Measurements from ENCODE around the gene CEP41.
A peak's percentile ranks its signal among the peaks of the same experiment; 100 is the strongest.

The CEP41 gene

GRCh38 chr7:130369831-130370550, 70.8 kb downstream of the CEP41 start:
- DNase-seq (ENCODE audit: low read depth, low spot score) = no peak

- no peak for DNase-seq (ENCODE audit: low read depth, low spot score)
These were observed 71.6 kb downstream of the CEP41 start for GRCh38 chr7:130369110-130369711.

DNA sequence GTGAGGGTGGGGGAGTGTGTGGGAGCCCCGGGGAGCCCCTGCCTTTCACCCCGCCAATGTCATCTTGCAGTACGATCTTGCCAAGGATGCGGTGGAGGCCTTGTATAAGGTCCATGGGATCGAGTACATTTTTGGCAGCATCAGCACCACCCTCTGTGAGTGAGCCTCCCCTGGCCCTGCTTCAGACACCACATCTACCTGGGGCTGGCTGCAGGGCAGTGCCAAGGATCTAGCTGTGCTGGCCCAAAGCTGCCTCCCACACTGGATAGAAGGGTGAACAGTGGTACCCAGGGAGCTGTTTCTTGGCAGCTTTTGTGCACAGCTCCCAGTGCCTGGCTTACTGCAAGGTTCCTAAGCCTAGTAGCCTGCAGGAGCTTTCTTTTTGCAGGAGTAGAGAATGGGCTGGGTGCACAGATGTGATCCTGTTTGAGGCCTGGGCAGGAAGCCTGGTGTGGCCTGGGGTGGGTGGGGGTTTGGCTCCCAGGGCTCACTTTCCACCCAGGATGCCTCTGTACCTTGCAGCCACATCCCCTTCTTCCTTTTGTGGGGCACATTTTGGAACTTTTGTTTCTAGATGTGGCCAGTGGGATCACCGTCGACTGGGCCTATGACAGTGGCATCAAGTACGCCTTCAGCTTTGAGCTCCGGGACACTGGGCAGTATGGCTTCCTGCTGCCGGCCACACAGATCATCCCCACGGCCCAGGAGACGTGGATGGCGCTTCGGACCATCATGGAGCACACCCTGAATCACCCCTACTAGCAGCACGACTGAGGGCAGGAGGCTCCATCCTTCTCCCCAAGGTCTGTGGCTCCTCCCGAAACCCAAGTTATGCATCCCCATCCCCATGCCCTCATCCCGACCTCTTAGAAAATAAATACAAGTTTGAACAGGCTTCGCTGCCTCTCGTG, 72.7 kb downstream of the CEP41 start:
- no peak for DNase-seq (ENCODE audit: low read depth, low spot score)

GRCh38 chr7:130367088-130367755, 73.6 kb downstream of the CEP41 start:
- DNase-seq (ENCODE audit: low read depth, low spot score) = no peak

GRCh38 chr7:130366564-130366963, 74.3 kb downstream of the CEP41 start:
- DNase-seq (ENCODE audit: low read depth, low spot score) = no peak

DNA sequence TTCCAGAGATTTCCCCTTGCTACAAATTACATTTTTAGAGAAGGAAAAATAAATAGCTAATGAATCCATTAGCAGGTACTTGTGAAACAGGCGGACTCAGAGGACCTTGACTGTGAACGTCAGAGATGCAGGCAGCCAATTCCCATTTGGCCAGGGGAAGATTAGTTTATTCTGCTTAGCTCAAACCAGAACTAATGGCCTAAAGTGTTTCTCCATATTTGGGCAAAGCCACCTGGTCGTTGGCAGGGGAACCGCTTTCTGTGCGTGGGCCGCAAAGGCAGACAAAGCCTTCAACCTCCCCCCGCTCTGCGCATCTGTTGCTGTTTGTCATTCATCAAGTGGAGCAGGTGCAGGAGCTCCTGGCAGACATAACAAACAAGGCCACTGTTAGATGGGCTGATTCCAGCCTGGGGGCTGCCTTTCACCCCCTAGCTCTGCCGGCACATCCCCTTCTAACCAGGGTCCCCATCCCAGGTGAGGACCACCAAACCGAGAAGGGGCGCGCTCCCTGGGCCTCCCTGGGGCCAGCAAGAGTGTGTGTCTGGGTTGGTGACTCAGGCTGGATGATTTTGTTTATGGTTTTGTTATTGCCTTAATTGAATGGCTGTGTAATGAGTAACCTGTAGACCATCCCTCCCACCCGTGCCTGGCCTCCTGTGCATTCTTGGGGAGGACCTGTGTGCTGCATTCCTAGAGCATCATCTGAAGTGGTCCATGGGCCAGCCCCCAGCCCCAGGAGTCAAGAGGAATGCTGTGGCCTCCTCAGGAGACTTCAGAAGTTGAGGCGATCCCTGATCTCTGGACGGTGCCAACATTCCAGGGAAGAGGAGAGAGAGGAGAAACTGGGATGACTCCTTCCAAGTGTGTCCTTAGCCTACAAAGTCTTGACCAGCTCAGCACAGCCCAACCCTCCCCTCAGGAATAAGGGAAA, 75.0 kb downstream of the CEP41 start:
- no peak for DNase-seq (ENCODE audit: low read depth, low spot score)

DNA sequence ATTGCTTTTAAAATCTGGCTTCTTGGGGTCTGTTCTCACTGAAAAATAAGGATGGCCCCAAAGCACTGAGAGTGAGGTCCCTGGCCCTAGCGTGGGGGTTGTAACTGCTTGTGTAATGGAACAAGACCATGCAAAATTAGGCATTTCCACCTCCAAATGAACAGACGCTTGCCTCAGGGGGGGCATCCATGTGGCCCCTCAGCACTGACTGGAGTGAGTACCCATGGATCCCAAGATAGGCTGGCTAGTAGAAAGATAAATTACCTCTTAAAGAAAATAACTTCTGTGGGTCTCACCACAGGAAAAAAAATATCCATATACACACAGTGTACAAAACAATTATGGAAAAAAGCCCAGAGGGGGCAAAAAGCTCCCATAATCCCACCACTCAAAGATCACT, 75.7 kb downstream of the CEP41 start:
- no peak for DNase-seq (ENCODE audit: low read depth, low spot score)

DNA sequence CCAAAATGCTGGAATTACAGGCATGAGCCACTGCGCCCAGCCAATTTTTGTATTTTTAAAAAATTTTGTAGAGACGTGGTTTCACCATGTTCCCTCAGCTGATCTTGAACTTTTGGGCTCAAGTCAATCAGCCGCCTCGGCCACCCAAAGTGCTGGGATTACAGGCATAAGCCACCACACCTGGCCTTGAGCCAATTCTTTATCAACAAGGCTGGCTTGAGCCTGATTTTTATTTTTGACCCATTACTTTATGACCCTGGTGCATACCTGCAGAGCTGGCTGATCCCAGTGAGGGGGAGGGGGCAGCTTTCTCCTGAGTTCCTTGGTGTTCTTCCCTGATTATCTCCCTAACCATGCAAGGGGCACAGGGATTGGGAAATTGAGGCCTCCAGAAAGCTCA, 76.4 kb downstream of the CEP41 start:
- DNase-seq (ENCODE audit: low read depth, low spot score) = no peak

GRCh38 chr7:130363026-130363847, 77.6 kb downstream of the CEP41 start:
- no peak for DNase-seq (ENCODE audit: low read depth, low spot score)

GRCh38 chr7:130362251-130362816, 78.5 kb downstream of the CEP41 start:
- no peak for DNase-seq (ENCODE audit: low read depth, low spot score)

GRCh38 chr7:130361681-130362080, 79.1 kb downstream of the CEP41 start:
- no peak for DNase-seq (ENCODE audit: low read depth, low spot score)

DNA sequence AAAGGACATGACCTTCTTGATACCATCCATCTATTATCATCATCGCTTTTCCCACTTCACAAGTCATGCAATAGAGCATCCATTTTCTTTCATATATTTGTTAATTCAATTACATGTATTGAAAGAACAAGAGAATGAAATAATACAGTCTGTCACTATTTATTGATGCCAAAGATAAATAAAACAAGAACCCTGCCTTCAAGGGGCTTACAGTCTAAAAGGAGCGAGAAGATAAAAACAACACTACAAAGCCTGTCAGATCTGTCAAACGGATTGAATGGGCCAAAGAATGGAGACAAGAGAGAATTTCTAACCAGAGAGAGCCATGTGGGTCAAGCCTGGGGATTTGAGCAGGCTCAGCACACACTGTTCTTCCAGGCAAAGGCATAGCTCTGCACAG, 80.3 kb downstream of the CEP41 start:
- DNase-seq (ENCODE audit: low read depth, low spot score) = no peak

DNA sequence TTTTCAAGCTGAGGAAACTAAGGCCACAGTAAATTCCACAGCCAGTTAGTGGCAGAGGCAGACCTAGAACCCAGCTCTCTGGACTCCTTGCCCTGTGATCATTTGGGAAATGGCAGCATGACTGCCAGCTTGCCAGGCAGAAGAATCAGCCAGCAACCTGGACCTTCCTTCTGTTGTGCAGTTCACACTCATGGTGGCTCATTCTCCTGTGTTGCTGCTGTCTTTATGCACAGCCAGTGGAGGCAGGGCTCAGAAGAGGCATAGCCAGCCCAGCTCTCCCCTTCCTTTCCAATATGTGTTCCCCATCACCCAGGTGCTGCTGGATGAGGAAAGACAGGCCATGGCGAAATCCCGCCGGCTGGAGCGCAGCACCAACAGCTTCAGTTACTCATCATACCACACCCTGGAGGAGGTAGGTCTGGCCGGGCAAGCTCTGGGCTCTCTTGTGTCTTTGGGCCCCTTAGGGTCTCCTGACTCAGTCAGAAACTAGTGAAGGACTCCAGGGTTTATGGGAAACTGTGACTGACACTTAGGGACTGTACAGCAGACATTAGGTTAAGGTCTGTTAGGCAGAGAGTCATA, 81.4 kb downstream of the CEP41 start:
- no peak for DNase-seq (ENCODE audit: low read depth, low spot score)

DNA sequence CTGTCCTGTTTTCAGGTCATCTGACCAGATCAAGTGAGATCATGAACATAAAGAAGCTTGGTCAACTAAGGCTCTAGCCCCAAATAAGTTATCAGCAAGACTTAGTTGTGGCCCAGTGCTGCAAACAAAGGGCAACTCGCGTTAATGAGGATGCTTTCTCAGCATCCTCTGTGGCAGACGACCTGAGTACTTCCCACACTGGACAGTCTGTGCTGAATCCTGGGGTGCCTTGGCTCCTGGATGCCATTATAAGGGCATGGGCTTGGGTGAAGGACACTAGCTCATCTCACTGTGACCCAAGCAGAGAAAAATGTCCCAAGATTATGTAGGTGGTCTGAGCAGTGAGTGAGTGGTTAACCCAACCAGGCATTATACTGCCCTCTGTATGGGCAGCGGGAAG, 82.3 kb downstream of the CEP41 start:
- DNase-seq (ENCODE audit: low read depth, low spot score) = no peak

GRCh38 chr7:130356876-130357611, 83.8 kb downstream of the CEP41 start:
- DNase-seq (ENCODE audit: low read depth, low spot score) = no peak

GRCh38 chr7:130356121-130356875, 84.5 kb downstream of the CEP41 start:
- peak; percentile 83 for DNase-seq (ENCODE audit: low read depth, low spot score)

DNA sequence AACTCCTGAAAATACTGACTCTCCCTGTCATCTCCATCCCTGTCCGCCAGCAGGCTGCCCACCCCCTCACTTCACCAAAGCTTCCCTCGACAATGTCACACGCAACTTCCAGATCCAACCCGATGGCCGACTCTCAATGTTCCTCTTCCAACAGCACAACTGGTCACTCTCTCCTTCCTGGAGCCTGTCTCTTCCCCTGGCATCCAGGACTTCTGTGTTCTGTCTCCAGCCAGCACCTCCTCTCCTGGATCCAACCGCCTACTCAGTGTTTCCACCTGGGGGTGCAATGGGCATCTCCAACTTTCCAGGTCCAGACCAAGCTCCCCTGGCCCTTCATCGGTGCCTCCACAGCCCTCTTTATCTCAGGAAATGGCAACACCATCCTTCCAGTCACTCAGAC, 87.6 kb downstream of the CEP41 start:
- no peak for DNase-seq (ENCODE audit: low read depth, low spot score)

Measured in smooth muscle cell of the brain vasculature (primary cell).